ENCODE data around the gene CCSER2. TPM values are rescaled to one million over a fixed set of nuclear protein-coding genes. Genes with fewer than 3 reads are reported as not detected.
A peak's percentile ranks its signal among the peaks of the same experiment; 100 is the strongest.
"Not testable (repeated sequence)": the region's sequence is repeated elsewhere in the genome, so short reads cannot be mapped to it uniquely, and the experiment has no call there.

The CCSER2 gene
- polyA plus RNA-seq, 4 donors = 26.7 to 39.4 (median 35.2) TPM

- no peak for DNase-seq (ENCODE audit: low read depth in 4 of 4, low spot score in 3 of 4)
These were observed 169.6 kb downstream of the CCSER2 start for GRCh38 chr10:84497978-84498377.

GRCh38 chr10:84499039-84499438 is 170.7 kb downstream of the CCSER2 start:
- DNase-seq (ENCODE audit: low read depth in 4 of 4, low spot score in 3 of 4) = not testable (repeated sequence)

GRCh38 chr10:84499846-84500245 is 171.5 kb downstream of the CCSER2 start:
- DNase-seq (ENCODE audit: low read depth in 4 of 4, low spot score in 3 of 4) = no peak

GRCh38 chr10:84510121-84510520 is 181.7 kb downstream of the CCSER2 start:
- no peak for DNase-seq (ENCODE audit: low read depth in 4 of 4, low spot score in 3 of 4)

GRCh38 chr10:84511106-84511505 is 182.7 kb downstream of the CCSER2 start:
- no peak for DNase-seq (ENCODE audit: low read depth in 4 of 4, low spot score in 3 of 4)

GRCh38 chr10:84511709-84512285 is 183.4 kb downstream of the CCSER2 start:
- no peak for DNase-seq (ENCODE audit: low read depth in 4 of 4, low spot score in 3 of 4)

DNA sequence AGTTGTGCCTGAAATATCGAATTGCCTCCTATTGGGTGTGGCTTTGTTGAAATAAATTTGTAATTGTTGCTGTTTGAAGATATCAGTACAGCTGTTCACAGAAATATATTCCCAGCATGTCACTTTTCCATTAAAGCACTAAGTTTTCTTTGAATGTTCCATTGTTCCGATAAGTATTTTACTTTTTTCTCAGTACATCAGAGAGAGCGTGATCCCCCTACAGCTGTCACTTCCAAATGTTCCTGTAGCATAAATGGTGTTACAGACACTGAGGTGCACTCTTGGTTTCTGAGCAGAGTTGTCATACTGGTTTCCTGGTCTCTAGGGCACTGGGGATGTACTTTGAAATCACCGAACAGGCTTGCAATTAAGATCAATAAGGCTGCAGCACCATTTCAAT is 189.2 kb downstream of the CCSER2 start:
- DNase-seq (ENCODE audit: low read depth in 4 of 4, low spot score in 3 of 4) = no peak

GRCh38 chr10:84519235-84519634 is 190.8 kb downstream of the CCSER2 start:
- no peak for DNase-seq (ENCODE audit: low read depth in 4 of 4, low spot score in 3 of 4)

DNA sequence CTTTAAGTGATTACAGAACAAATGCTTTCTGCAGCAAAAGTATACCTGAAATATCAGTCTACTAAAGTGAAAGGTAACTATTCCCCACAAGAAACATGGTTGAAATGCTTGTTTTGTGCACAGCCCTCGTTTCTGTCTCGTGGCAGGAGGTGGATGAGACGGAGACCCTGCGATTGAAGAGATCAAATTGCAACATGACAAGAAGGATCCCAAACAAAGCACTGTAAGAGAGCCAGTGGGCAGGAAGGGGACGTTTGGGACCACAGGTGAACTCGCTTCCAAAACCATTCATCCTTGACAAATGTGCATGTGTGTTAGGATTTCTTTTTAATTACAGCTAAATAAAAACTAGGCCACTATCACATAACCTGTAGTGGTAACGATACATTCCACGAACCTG is 192.6 kb downstream of the CCSER2 start:
- DNase-seq (ENCODE audit: low read depth in 4 of 4, low spot score in 3 of 4) = no peak

GRCh38 chr10:84521468-84521867 is 193.1 kb downstream of the CCSER2 start:
- no peak for DNase-seq (ENCODE audit: low read depth in 4 of 4, low spot score in 3 of 4)

GRCh38 chr10:84522612-84523462 is 194.4 kb downstream of the CCSER2 start:
- no peak for DNase-seq (ENCODE audit: low read depth in 4 of 4, low spot score in 3 of 4)

DNA sequence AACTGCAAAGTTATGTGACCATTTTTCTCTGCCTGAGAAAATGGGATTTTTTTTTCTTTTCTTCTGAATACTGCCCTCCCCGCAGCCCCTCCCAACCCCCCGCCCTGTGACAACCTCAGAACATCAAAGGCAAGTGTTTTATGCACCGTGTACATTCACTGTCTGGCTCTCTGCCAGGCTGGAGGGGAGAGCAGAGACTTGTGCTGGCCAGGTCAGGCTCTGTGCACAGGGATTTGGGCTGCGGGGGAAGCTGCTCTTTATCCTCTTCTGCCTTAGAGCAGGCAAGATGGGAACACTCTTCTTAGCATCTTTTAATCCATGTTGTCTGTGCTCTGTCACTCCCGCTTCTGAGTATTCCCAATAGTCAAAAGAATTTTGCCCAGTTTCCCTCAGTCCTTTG is 195.1 kb downstream of the CCSER2 start:
- peak in 1 of 4 donors; percentile 49 for DNase-seq (ENCODE audit: low read depth in 4 of 4, low spot score in 3 of 4)

DNA sequence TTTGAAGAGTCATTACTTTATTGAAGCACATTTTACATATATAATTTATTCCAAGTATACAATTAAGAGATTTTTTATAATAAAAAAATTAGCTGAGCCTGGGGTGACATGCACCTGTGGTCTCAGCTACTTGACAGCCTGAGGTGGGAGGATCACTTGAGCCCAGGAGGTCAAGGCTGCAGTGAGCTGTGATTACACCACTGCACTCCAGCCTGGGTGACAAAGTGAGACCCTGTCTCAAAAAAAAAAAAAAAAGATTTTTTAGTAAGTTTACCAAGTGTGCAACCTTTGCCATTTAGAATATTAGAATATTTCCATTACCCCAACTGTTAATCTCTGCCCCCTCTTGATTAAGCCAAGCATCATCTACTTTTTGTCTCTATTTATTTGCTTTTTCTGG is 196.0 kb downstream of the CCSER2 start:
- DNase-seq (ENCODE audit: low read depth in 4 of 4, low spot score in 3 of 4) = no peak

- DNase-seq (ENCODE audit: low read depth in 4 of 4, low spot score in 3 of 4) = no peak
These were observed 196.9 kb downstream of the CCSER2 start for GRCh38 chr10:84525120-84525806.

DNA sequence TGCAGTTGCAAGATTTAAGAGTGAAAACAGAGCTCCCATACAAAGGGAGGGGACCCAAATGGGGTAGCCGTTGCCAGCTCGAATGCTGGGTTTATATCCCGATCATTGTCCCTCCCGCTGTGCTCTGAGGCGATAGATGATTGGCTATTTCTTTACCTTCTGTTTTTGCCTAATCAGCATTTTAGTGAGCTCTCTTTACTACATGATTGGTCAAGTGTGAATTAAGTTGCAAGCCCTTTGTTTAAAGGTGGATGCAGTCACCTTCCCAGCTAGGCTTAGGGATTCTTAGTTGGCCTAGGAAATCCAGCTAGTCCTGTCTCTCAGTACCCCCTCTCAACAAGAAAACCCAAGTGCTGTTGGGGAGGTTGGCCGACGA is 197.4 kb downstream of the CCSER2 start:
- not testable (repeated sequence) for DNase-seq (ENCODE audit: low read depth in 4 of 4, low spot score in 3 of 4)

- DNase-seq (ENCODE audit: low read depth in 4 of 4, low spot score in 3 of 4) = not testable (repeated sequence)
These were observed 199.0 kb downstream of the CCSER2 start for GRCh38 chr10:84527386-84527785.

GRCh38 chr10:84528526-84528925 is 200.1 kb downstream of the CCSER2 start:
- not testable (repeated sequence) for DNase-seq (ENCODE audit: low read depth in 4 of 4, low spot score in 3 of 4)

- no peak for DNase-seq (ENCODE audit: low read depth in 4 of 4, low spot score in 3 of 4)
These were observed 202.4 kb downstream of the CCSER2 start for GRCh38 chr10:84530724-84531325.

DNA sequence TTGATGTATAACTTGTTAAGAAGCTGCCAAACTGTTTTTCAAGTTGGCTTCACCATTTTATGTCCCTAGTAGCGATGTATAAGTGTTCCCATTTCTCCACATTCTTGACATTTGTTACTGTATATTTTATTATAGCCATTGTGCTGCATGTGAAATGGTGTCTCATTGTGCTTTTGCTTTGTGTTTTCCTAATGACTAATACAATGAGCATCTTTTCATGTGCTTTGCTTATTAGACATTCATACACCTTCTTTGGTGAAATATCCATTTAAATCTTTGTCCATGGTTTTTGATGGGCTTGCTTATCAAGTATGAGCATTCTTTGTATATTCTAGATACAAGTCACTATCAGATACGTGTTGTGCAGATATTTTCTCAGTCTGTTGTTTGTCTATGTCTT is 203.0 kb downstream of the CCSER2 start:
- DNase-seq (ENCODE audit: low read depth in 4 of 4, low spot score in 3 of 4) = no peak

- no peak for DNase-seq (ENCODE audit: low read depth in 4 of 4, low spot score in 3 of 4)
These were observed 205.8 kb downstream of the CCSER2 start for GRCh38 chr10:84534168-84534567.

DNA sequence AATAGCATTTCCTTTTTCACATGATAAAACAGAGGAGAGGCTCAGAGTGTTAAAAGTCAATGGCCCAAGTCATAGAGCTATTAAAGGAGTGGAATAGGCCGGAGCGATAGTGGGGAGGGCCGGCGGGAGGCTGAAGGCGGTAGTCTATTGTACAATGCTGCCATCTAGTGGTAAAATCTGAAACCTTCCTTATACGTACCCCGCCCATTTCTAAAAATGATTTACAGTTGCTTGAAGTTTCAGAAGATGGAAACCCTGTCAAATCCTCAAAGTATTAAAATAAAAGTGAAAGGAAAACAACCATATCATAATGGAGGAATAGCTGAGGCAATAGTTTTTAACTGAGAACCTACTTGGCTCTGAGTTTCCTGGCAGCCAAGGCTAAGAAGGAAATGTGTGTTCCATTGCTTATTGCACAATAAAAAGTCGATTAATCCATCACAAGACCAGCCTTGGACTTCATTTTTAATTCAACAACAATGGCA is 209.1 kb downstream of the CCSER2 start:
- peak; percentile 36 to 56 (median 46) for DNase-seq (ENCODE audit: low read depth in 4 of 4, low spot score in 3 of 4)

All from right renal pelvis (tissue), 4 donors.